ENCODE data around the gene BRSK2. TPM values are rescaled to one million over a fixed set of nuclear protein-coding genes. Genes with fewer than 3 reads are reported as not detected.

The BRSK2 gene
- total RNA-seq, 1 donor from 2014 or later: 0.06 TPM

DNA sequence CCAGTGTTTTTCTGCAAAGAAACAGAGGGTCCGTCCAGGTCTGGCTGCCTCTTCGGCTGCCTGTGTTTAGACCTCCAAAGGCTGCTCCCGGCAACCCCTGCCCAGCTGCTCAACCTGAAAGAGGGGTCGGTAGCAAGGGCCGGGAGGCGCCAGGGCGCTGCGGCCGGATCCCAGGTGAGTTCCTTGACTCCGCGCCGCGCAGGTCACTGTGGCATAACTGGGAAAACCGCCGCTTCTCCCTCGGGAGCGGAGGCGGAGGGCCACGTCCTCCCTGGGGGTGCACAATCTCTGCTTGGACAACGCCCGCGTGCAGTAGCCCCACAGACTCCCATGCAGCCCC lies 1.0 kb upstream of the BRSK2 start:
- DNase-seq (ENCODE audit: low read depth): no peak
- TF ChIP-seq, protein P1, sequence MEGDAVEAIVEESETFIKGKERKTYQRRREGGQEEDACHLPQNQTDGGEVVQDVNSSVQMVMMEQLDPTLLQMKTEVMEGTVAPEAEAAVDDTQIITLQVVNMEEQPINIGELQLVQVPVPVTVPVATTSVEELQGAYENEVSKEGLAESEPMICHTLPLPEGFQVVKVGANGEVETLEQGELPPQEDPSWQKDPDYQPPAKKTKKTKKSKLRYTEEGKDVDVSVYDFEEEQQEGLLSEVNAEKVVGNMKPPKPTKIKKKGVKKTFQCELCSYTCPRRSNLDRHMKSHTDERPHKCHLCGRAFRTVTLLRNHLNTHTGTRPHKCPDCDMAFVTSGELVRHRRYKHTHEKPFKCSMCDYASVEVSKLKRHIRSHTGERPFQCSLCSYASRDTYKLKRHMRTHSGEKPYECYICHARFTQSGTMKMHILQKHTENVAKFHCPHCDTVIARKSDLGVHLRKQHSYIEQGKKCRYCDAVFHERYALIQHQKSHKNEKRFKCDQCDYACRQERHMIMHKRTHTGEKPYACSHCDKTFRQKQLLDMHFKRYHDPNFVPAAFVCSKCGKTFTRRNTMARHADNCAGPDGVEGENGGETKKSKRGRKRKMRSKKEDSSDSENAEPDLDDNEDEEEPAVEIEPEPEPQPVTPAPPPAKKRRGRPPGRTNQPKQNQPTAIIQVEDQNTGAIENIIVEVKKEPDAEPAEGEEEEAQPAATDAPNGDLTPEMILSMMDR (conservative IDR thresholded peaks at IDR 0.05; ENCODE audit: low read depth, low read length): no peak
- H3K4me3 ChIP-seq (ENCODE audit: low read depth, low read length): peak overlapping the region; percentile 61

DNA sequence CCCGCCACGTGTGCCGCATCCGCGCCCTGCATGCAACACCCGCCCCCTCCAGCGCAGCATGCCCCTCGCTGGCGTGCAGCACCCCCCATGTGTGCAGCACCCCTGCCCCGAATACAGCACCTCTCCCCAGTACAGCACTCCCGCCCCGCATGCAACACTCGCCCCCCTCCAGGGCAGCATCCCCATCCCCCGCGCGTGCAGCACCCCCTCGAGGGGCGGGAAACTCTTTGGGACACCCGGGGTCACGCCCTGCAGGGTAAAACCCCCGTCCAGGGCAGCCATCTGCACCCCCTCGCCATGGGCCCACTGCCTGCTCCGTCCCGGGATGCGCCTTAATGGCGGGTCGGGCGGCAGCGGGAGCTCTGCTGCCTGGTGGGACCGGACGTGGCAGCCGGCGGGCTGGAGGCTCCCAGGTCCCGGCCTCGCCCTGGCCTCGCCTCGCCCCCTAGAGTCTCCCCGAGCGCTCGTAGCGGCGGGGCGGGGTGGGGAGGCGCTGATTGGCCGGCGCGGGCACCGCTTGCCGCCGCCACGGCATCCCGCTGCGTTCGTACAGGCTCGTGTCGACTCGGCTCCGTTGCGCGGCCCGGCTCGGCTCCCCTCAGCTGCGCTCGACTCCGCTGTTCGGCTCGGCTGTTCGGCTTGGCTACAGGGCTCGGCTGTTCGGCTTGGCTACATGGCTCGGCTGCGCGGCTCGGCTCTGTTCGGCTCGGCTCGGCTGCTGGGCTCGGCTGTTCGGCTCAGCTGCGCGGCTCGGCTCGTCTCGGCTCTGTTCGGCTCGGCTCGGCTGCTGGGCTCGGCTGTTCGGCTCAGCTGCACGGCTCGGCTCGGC lies 417 bp upstream of the BRSK2 start:
- TF ChIP-seq, protein P1 (conservative IDR thresholded peaks at IDR 0.05; ENCODE audit: low read depth, low read length): no peak
- peak; percentile 40 for DNase-seq (ENCODE audit: low read depth)
- peak overlapping the region; percentile 61 for H3K4me3 ChIP-seq (ENCODE audit: low read depth, low read length)

DNA sequence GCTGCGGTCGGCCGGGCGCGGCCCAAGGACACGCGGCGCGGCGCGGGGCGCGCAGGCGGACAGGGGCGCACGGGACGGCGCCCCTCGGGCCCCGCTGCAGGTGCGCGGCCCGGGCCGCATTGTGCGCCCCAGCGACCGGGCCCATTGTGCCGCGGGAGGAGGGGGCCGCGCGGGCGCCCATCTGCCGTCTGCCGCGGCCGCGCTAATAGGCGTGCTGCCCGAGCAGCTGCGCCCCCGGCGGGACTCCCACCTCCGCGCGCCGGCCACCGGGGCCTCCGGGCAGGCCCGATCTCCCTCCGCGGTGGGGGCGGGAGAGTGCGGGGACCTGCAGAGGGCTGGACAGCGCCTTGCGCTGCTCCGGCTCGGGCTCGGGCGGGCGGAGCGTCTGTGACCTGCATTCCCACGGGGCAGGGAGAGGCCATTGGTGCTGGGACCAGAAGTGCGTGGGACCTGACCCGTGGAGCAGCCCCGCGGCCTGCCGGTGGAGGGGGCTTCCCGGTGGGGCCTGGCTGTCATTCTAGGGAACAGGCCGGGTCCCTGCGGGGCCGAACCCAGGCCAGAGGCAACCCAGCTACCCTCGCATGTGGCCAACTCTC lies 933 bp downstream of the BRSK2 start:
- peak overlapping the region; percentile 6 for H3K4me3 ChIP-seq (ENCODE audit: low read depth, low read length)
- TF ChIP-seq, protein P1 (conservative IDR thresholded peaks at IDR 0.05; ENCODE audit: low read depth, low read length): no peak
- DNase-seq (ENCODE audit: low read depth): no peak

DNA sequence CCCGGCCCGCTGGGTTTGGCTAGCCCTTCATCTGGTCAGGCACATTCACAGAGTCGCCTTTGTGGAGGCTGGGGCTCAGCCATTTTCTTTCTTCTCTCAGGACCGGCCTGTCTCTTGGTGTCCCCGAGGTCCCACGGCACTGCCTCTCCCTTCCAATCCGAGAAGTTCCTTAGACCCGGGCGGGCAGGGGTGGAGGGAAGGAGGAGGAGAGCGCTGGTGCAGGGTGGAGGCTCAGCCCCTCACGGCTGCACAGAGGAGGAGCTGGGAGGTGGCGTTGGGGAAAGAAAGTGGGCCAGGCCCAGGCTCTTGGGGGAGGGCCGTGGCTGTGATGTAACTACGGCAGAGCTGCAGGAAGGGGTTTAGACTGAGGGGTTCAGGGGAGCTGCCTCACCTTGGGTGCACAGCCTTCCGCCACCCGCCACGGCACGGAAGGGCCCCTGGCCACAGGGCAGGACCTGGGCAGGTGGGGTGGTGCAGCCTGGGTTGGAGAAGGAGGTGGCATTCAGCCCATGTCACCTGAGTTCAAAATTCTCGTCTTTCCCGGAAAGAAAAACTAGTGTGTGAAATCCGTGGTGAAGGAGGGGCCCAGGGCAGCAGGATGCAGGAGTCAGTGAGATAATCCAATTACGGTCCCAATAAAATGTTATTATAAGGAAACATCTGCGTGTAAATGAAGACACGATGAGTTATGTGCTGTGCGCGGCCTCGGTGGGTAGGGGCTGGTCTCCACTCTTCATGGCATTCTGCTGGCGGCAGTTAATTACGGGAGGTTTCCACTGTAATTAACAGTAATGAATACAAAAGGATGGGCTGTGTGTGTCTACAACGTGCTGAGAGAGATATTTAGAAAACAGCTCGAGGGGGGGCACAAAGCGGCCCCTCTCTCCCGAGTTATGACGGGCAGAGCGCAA lies 1.7 kb downstream of the BRSK2 start:
- H3K4me3 ChIP-seq (ENCODE audit: low read depth, low read length): peak overlapping the region; percentile 6
- DNase-seq (ENCODE audit: low read depth): no peak
- TF ChIP-seq, protein P1 (conservative IDR thresholded peaks at IDR 0.05; ENCODE audit: low read depth, low read length): no peak

DNA sequence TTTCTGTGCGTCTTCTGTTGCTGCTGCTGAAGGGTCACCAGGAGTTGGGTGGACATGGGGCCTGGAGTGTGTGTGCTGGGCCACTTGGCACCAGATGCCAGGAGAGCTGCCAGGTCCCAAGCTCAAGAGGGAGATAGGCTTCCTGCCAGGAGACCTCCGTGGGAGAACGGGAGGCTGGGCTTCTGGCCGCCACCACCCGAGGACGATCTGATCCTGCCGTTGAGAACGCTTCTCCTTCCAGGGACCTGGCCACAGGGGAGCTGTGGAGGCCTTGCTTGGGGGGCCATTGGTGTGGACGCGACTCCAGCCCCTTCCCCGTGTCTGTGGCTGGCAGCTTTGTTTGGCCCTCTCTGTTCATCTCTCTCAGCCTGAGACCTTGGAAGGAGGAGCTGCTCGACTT lies 2.4 kb downstream of the BRSK2 start:
- TF ChIP-seq, protein P1 (conservative IDR thresholded peaks at IDR 0.05; ENCODE audit: low read depth, low read length): no peak
- no peak for DNase-seq (ENCODE audit: low read depth)
- H3K4me3 ChIP-seq (ENCODE audit: low read depth, low read length): no peak overlapping the region

DNA sequence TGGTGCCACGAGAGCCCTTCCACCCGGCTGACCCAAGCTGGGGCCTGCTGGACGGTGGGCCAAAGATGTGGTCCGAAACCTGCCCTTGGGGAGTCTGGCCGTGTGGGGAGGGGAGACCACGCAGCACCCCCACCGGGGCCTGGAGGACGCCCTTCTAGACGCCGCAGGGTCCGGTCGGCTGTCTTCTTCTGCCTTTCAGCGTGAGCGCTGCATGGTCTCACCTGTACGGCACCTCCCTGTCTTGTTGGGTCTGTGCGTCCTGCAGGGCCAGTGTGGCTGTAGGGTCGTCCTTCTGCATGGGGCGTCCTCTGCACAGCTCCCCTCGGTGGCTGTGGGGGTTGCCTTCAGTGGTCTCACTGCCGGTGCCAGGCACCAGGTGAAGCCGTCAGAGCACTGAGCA lies 2.8 kb downstream of the BRSK2 start:
- TF ChIP-seq, protein P1 (conservative IDR thresholded peaks at IDR 0.05; ENCODE audit: low read depth, low read length): no peak
- DNase-seq (ENCODE audit: low read depth): no peak
- H3K4me3 ChIP-seq (ENCODE audit: low read depth, low read length): no peak overlapping the region
